Gastroesophageal sphincter (tissue), 3 donors: ENCODE measurements around the gene ANKK1.

Experiments used
- POLR2A ChIP-seq, 2 donors: fragments of 450-650 bp; IDR thresholded peaks; one replicate each; pipeline ENCODE4 v1.6.1; 2017; ENCODE audit warnings: antibody characterized with exemption in 2 of 2, mild to moderate bottlenecking in 2 of 2, moderate library complexity in 1 of 2
- POLR2AphosphoS5 ChIP-seq: sonication (generic); formaldehyde crosslinking; IDR thresholded peaks from one replicate; pipeline ENCODE4 v1.6.1; 2017; ENCODE audit warnings: antibody characterized with exemption
- TF ChIP-seq, protein P1 (sequence below), 4 experiments: fragments of 200-600 bp in 2 of 4; fragments of 450-650 bp in 2 of 4; sonication (generic) in 1 of 4; IDR thresholded peaks; one replicate each; pipeline ENCODE4 v1.5.1; 2017 to 2019; ENCODE audit warnings: antibody characterized with exemption in 4 of 4, mild to moderate bottlenecking in 2 of 4, moderate library complexity in 2 of 4

DNA sequence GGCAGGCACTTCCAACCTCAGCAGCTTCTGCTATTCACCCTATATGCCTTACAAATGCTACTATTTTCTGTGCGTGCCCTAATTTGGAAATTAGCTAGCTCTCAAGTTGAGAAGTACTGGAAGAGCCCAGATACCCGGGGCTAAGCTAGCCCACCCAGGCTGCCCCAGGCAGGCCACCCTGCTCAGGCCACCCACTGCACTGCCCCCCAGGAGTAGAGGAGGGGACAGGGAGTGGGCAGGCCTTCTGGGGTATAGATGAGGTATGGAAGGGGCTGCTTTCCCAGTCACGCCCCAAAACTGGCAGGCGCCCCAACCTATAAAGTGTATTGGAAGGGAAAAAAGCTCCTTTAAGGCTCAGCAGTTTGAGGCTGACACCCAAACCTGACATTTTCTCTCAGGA lies 44.2 kb downstream of the ANKK1 start:
- TF ChIP-seq, protein P1, sequence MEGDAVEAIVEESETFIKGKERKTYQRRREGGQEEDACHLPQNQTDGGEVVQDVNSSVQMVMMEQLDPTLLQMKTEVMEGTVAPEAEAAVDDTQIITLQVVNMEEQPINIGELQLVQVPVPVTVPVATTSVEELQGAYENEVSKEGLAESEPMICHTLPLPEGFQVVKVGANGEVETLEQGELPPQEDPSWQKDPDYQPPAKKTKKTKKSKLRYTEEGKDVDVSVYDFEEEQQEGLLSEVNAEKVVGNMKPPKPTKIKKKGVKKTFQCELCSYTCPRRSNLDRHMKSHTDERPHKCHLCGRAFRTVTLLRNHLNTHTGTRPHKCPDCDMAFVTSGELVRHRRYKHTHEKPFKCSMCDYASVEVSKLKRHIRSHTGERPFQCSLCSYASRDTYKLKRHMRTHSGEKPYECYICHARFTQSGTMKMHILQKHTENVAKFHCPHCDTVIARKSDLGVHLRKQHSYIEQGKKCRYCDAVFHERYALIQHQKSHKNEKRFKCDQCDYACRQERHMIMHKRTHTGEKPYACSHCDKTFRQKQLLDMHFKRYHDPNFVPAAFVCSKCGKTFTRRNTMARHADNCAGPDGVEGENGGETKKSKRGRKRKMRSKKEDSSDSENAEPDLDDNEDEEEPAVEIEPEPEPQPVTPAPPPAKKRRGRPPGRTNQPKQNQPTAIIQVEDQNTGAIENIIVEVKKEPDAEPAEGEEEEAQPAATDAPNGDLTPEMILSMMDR (IDR thresholded peaks at IDR 0.05), result no peak
- TF ChIP-seq POLR2AphosphoS5 (no peak), POLR2A (IDR thresholded peaks at IDR 0.05) (no peak)
